ENCODE measurements around the gene AOAH.

The AOAH gene

GRCh38 chr7:36535866-36536664 is 188.2 kb downstream of the AOAH start:
- POLR2A ChIA-PET: no interaction called here
- H3K27ac ChIP-seq (ENCODE audit: insufficient read depth in 1 of 2, low read depth in 1 of 2, low read length in 2 of 2, poor library complexity in 1 of 2, severe bottlenecking in 2 of 2): no peak overlapping the region
- CTCF ChIA-PET: no interaction called here
- peaks cover 0 to 10% (median 0%) of the 10 kb centered on the region in 4 experiments for H3K36me3 ChIP-seq (ENCODE audit: control insufficient read depth in 4 of 4, insufficient read depth in 4 of 4, low read length in 3 of 4)
- H3K4me1 ChIP-seq (ENCODE audit: control extremely low read depth in 1 of 4, control insufficient read depth in 4 of 4, insufficient read depth in 4 of 4, low read length in 3 of 4): no peaks in the 10 kb centered on the region
- no peaks in the 10 kb centered on the region for H3K9me3 ChIP-seq (ENCODE audit: control extremely low read depth in 1 of 5, control insufficient read depth in 4 of 5, insufficient read depth in 2 of 5, low read depth in 1 of 5, low read length in 4 of 5)
- no peak for DNase-seq
- H3K27me3 ChIP-seq (replicated peaks in 2 of 5; ENCODE audit: control insufficient read depth in 4 of 5, insufficient read depth in 5 of 5, low read length in 4 of 5): no peaks in the 10 kb centered on the region
- WGBS (ENCODE audit: insufficient coverage): 98% methylated on average over 6 of the region's 9 CpGs
- no peak overlapping the region for H3K4me3 ChIP-seq (ENCODE audit: control insufficient read depth in 1 of 7, extremely low read depth in 1 of 7, insufficient read depth in 4 of 7, low read depth in 2 of 7, low read length in 6 of 7)

GRCh38 chr7:36533717-36534116 is 190.6 kb downstream of the AOAH start:
- DNase-seq: no peak
- CTCF ChIA-PET: no interaction called here
- Histone ChIP-seq H3K9me3 (ENCODE audit: control extremely low read depth in 1 of 5, control insufficient read depth in 4 of 5, insufficient read depth in 2 of 5, low read depth in 1 of 5, low read length in 4 of 5) (no peaks in the 10 kb centered on the region), H3K27me3 (replicated peaks in 2 of 5; ENCODE audit: control insufficient read depth in 4 of 5, insufficient read depth in 5 of 5, low read length in 4 of 5) (no peaks in the 10 kb centered on the region), H3K4me1 (ENCODE audit: control extremely low read depth in 1 of 4, control insufficient read depth in 4 of 4, insufficient read depth in 4 of 4, low read length in 3 of 4) (no peaks in the 10 kb centered on the region), H3K36me3 (ENCODE audit: control insufficient read depth in 4 of 4, insufficient read depth in 4 of 4, low read length in 3 of 4) (peaks cover 0 to 3% (median 0%) of the 10 kb centered on the region in 4 experiments), H3K4me3 (ENCODE audit: control insufficient read depth in 1 of 7, extremely low read depth in 1 of 7, insufficient read depth in 4 of 7, low read depth in 2 of 7, low read length in 6 of 7) (no peak overlapping the region), H3K27ac (ENCODE audit: insufficient read depth in 1 of 2, low read depth in 1 of 2, low read length in 2 of 2, poor library complexity in 1 of 2, severe bottlenecking in 2 of 2) (no peak overlapping the region)
- POLR2A ChIA-PET: no interaction called here
- WGBS (ENCODE audit: insufficient coverage): 100% methylated on average over 4 of the region's 7 CpGs

GRCh38 chr7:36532981-36533499 is 191.3 kb downstream of the AOAH start:
- CTCF ChIA-PET: no interaction called here
- H3K4me3 ChIP-seq (ENCODE audit: control insufficient read depth in 1 of 7, extremely low read depth in 1 of 7, insufficient read depth in 4 of 7, low read depth in 2 of 7, low read length in 6 of 7): no peak overlapping the region

GRCh38 chr7:36531951-36532350 is 192.3 kb downstream of the AOAH start:
- peaks cover 0 to 15% (median 14%) of the 10 kb centered on the region in 4 experiments for H3K4me1 ChIP-seq (ENCODE audit: control extremely low read depth in 1 of 4, control insufficient read depth in 4 of 4, insufficient read depth in 4 of 4, low read length in 3 of 4)
- H3K36me3 ChIP-seq (ENCODE audit: control insufficient read depth in 4 of 4, insufficient read depth in 4 of 4, low read length in 3 of 4): peaks cover 0 to 3% (median 0%) of the 10 kb centered on the region in 4 experiments
- ChIA-PET POLR2A (no interaction called here), CTCF (no interaction called here)
- H3K27ac ChIP-seq (ENCODE audit: insufficient read depth in 1 of 2, low read depth in 1 of 2, low read length in 2 of 2, poor library complexity in 1 of 2, severe bottlenecking in 2 of 2): no peak overlapping the region
- 94% methylated on average over 7 of the region's 7 CpGs for WGBS (ENCODE audit: insufficient coverage)
- no peak for DNase-seq
- no peaks in the 10 kb centered on the region for H3K27me3 ChIP-seq (replicated peaks in 2 of 5; ENCODE audit: control insufficient read depth in 4 of 5, insufficient read depth in 5 of 5, low read length in 4 of 5)
- H3K9me3 ChIP-seq (ENCODE audit: control extremely low read depth in 1 of 5, control insufficient read depth in 4 of 5, insufficient read depth in 2 of 5, low read depth in 1 of 5, low read length in 4 of 5): no peaks in the 10 kb centered on the region
- H3K4me3 ChIP-seq (ENCODE audit: control insufficient read depth in 1 of 7, extremely low read depth in 1 of 7, insufficient read depth in 4 of 7, low read depth in 2 of 7, low read length in 6 of 7): no peak overlapping the region

More at GRCh38 chr7:36532981-36533499, 191.3 kb downstream of the AOAH start:
- DNase-seq: no peak
- Histone ChIP-seq H3K27ac (ENCODE audit: insufficient read depth in 1 of 2, low read depth in 1 of 2, low read length in 2 of 2, poor library complexity in 1 of 2, severe bottlenecking in 2 of 2) (no peak overlapping the region), H3K4me1 (ENCODE audit: control extremely low read depth in 1 of 4, control insufficient read depth in 4 of 4, insufficient read depth in 4 of 4, low read length in 3 of 4) (peaks cover 0 to 4% (median 3%) of the 10 kb centered on the region in 4 experiments), H3K9me3 (ENCODE audit: control extremely low read depth in 1 of 5, control insufficient read depth in 4 of 5, insufficient read depth in 2 of 5, low read depth in 1 of 5, low read length in 4 of 5) (no peaks in the 10 kb centered on the region), H3K27me3 (replicated peaks in 2 of 5; ENCODE audit: control insufficient read depth in 4 of 5, insufficient read depth in 5 of 5, low read length in 4 of 5) (no peaks in the 10 kb centered on the region), H3K36me3 (ENCODE audit: control insufficient read depth in 4 of 4, insufficient read depth in 4 of 4, low read length in 3 of 4) (peaks cover 0 to 3% (median 0%) of the 10 kb centered on the region in 4 experiments)
- 100% methylated on average over 3 of the region's 5 CpGs for WGBS (ENCODE audit: insufficient coverage)
- POLR2A ChIA-PET: no interaction called here

GRCh38 chr7:36530456-36530855 is 193.8 kb downstream of the AOAH start:
- ChIA-PET CTCF (interaction anchor here (0.9 kb wide), 1 partner anchor 643 kb away, joined by 3 read pairs; no protein-coding TSS in a partner anchor), POLR2A (no interaction called here)
- H3K27me3 ChIP-seq (replicated peaks in 2 of 5; ENCODE audit: control insufficient read depth in 4 of 5, insufficient read depth in 5 of 5, low read length in 4 of 5): no peaks in the 10 kb centered on the region
- H3K9me3 ChIP-seq (ENCODE audit: control extremely low read depth in 1 of 5, control insufficient read depth in 4 of 5, insufficient read depth in 2 of 5, low read depth in 1 of 5, low read length in 4 of 5): no peaks in the 10 kb centered on the region
- H3K36me3 ChIP-seq (ENCODE audit: control insufficient read depth in 4 of 4, insufficient read depth in 4 of 4, low read length in 3 of 4): peaks cover 0 to 3% (median 0%) of the 10 kb centered on the region in 4 experiments
- DNase-seq: no peak
- H3K27ac ChIP-seq (ENCODE audit: insufficient read depth in 1 of 2, low read depth in 1 of 2, low read length in 2 of 2, poor library complexity in 1 of 2, severe bottlenecking in 2 of 2): no peak overlapping the region
- H3K4me1 ChIP-seq (ENCODE audit: control extremely low read depth in 1 of 4, control insufficient read depth in 4 of 4, insufficient read depth in 4 of 4, low read length in 3 of 4): peaks cover 0 to 25% (median 22%) of the 10 kb centered on the region in 4 experiments
- H3K4me3 ChIP-seq (ENCODE audit: control insufficient read depth in 1 of 7, extremely low read depth in 1 of 7, insufficient read depth in 4 of 7, low read depth in 2 of 7, low read length in 6 of 7): no peak overlapping the region
- WGBS (ENCODE audit: insufficient coverage): 100% methylated on average over 1 of the region's 2 CpGs

GRCh38 chr7:36527549-36527913 is 196.8 kb downstream of the AOAH start:
- H3K36me3 ChIP-seq (ENCODE audit: control insufficient read depth in 4 of 4, insufficient read depth in 4 of 4, low read length in 3 of 4): peaks cover 0 to 3% (median 0%) of the 10 kb centered on the region in 4 experiments
- H3K27ac ChIP-seq (ENCODE audit: insufficient read depth in 1 of 2, low read depth in 1 of 2, low read length in 2 of 2, poor library complexity in 1 of 2, severe bottlenecking in 2 of 2): no peak overlapping the region
- no peaks in the 10 kb centered on the region for H3K9me3 ChIP-seq (ENCODE audit: control extremely low read depth in 1 of 5, control insufficient read depth in 4 of 5, insufficient read depth in 2 of 5, low read depth in 1 of 5, low read length in 4 of 5)
- H3K4me3 ChIP-seq (ENCODE audit: control insufficient read depth in 1 of 7, extremely low read depth in 1 of 7, insufficient read depth in 4 of 7, low read depth in 2 of 7, low read length in 6 of 7): no peak overlapping the region
- no peak for DNase-seq
- ChIA-PET CTCF (interaction anchor here (1.2 kb wide), 1 partner anchor 13 kb away, joined by 3 read pairs; no protein-coding TSS in a partner anchor), POLR2A (no interaction called here)
- WGBS (ENCODE audit: insufficient coverage): 0% methylated on average over 1 of the region's 6 CpGs
- H3K27me3 ChIP-seq (replicated peaks in 2 of 5; ENCODE audit: control insufficient read depth in 4 of 5, insufficient read depth in 5 of 5, low read length in 4 of 5): no peaks in the 10 kb centered on the region
- H3K4me1 ChIP-seq (ENCODE audit: control extremely low read depth in 1 of 4, control insufficient read depth in 4 of 4, insufficient read depth in 4 of 4, low read length in 3 of 4): peaks cover 0 to 25% (median 22%) of the 10 kb centered on the region in 4 experiments

- H3K27ac ChIP-seq (ENCODE audit: insufficient read depth in 1 of 2, low read depth in 1 of 2, low read length in 2 of 2, poor library complexity in 1 of 2, severe bottlenecking in 2 of 2): no peak overlapping the region
- no peak overlapping the region for H3K4me3 ChIP-seq (ENCODE audit: control insufficient read depth in 1 of 7, extremely low read depth in 1 of 7, insufficient read depth in 4 of 7, low read depth in 2 of 7, low read length in 6 of 7)
- DNase-seq: peak; percentile 20 to 74 (median 63)
- WGBS (ENCODE audit: insufficient coverage): 96% methylated on average over 2 of the region's 3 CpGs
- CTCF ChIA-PET: no interaction called here
- no peaks in the 10 kb centered on the region for H3K9me3 ChIP-seq (ENCODE audit: control extremely low read depth in 1 of 5, control insufficient read depth in 4 of 5, insufficient read depth in 2 of 5, low read depth in 1 of 5, low read length in 4 of 5)
- peaks cover 0 to 3% (median 0%) of the 10 kb centered on the region in 4 experiments for H3K36me3 ChIP-seq (ENCODE audit: control insufficient read depth in 4 of 4, insufficient read depth in 4 of 4, low read length in 3 of 4)
- H3K4me1 ChIP-seq (ENCODE audit: control extremely low read depth in 1 of 4, control insufficient read depth in 4 of 4, insufficient read depth in 4 of 4, low read length in 3 of 4): peaks cover 0 to 25% (median 22%) of the 10 kb centered on the region in 4 experiments
- POLR2A ChIA-PET: no interaction called here
- no peaks in the 10 kb centered on the region for H3K27me3 ChIP-seq (replicated peaks in 2 of 5; ENCODE audit: control insufficient read depth in 4 of 5, insufficient read depth in 5 of 5, low read length in 4 of 5)
Measured at GRCh38 chr7:36526863-36527548, 197.3 kb downstream of the AOAH start.
